HL-60/S4 treated with phorbol 12-myristate 13-acetate at 8.2 ng/mL for 4 days and 3 days (cell line): ENCODE data around the gene PPP1R2.
"Not testable (repeated sequence)": the region's sequence is repeated elsewhere in the genome, so short reads cannot be mapped to it uniquely, and the experiment has no call there.

ENCODE experiments used
- in situ Hi-C: fragments of 300-500 bp; cut with MboI; formaldehyde crosslinking; loops from 2 replicates; pipeline ENCODE4 v1.15.0; 2022; ENCODE audit warnings: low sequenced_read_pairs

The PPP1R2 gene

GRCh38 chr3:195542698-195543499, at the start of gene PPP1R2:
TSS of gene PPP1R2 (minus strand) at chr3:195543325. CDS start at chr3:195543025, 300 bp downstream.
- in situ Hi-C loops = loop anchor here (25.0 kb wide), 1 partner anchor 256 kb away; no protein-coding TSS in a partner anchor

- in situ Hi-C loops = no loop called here
These were observed 48.7 kb upstream of the PPP1R2 start for GRCh38 chr3:195591852-195592251.

- in situ Hi-C loops = no loop called here
These were observed 48.1 kb upstream of the PPP1R2 start for GRCh38 chr3:195591220-195591619.

GRCh38 chr3:195590381-195590780, 47.3 kb upstream of the PPP1R2 start:
- in situ Hi-C loops = not testable (repeated sequence)

- in situ Hi-C loops = not testable (repeated sequence)
These were observed 46.7 kb upstream of the PPP1R2 start for GRCh38 chr3:195589796-195590195.

GRCh38 chr3:195587824-195588223, 44.7 kb upstream of the PPP1R2 start:
- in situ Hi-C loops = no loop called here

GRCh38 chr3:195587406-195587805, 44.3 kb upstream of the PPP1R2 start:
- in situ Hi-C loops = no loop called here

GRCh38 chr3:195584543-195584870, 41.4 kb upstream of the PPP1R2 start:
- in situ Hi-C loops = no loop called here

GRCh38 chr3:195583831-195584542, 40.9 kb upstream of the PPP1R2 start, which contains the start of gene APOD:
TSS of gene APOD (minus strand) at chr3:195583940. CDS start at chr3:195579461, 4,479 bp downstream.
- in situ Hi-C loops = no loop called here

GRCh38 chr3:195582947-195583346, 39.8 kb upstream of the PPP1R2 start:
- in situ Hi-C loops = no loop called here

- in situ Hi-C loops = no loop called here
These were observed 37.8 kb upstream of the PPP1R2 start for GRCh38 chr3:195580744-195581443.

- in situ Hi-C loops = no loop called here
These were observed 36.2 kb upstream of the PPP1R2 start for GRCh38 chr3:195579281-195579680.

GRCh38 chr3:195578565-195578964, 35.4 kb upstream of the PPP1R2 start:
- in situ Hi-C loops = no loop called here

GRCh38 chr3:195577645-195578177, 34.6 kb upstream of the PPP1R2 start:
- in situ Hi-C loops = no loop called here

- in situ Hi-C loops = no loop called here
These were observed 31.6 kb upstream of the PPP1R2 start for GRCh38 chr3:195574497-195575304.

- in situ Hi-C loops = no loop called here
These were observed 30.7 kb upstream of the PPP1R2 start for GRCh38 chr3:195573611-195574496.

GRCh38 chr3:195571361-195571760, 28.2 kb upstream of the PPP1R2 start:
- in situ Hi-C loops = no loop called here

- in situ Hi-C loops = no loop called here
These were observed 27.8 kb upstream of the PPP1R2 start for GRCh38 chr3:195570912-195571311.

GRCh38 chr3:195570344-195570743, 27.2 kb upstream of the PPP1R2 start:
- in situ Hi-C loops = no loop called here
